NB4 (cell line): ENCODE data around the gene MTCH1.
"Not testable (repeated sequence)": the region's sequence is repeated elsewhere in the genome, so short reads cannot be mapped to it uniquely, and the experiment has no call there.

Experiments used
- DNase-seq: peaks from one replicate; pipeline ENCODE4 v3.0.0; 2010; ENCODE audit warnings: low read depth
- H3K4me3 ChIP-seq: one replicate; pipeline ENCODE4 v1.5.1; 2011; ENCODE audit warnings: mild to moderate bottlenecking, low read depth, low read length, moderate library complexity
- CTCF ChIP-seq: IDR thresholded peaks from one replicate; pipeline ENCODE4 v1.5.1; 2012; ENCODE audit warnings: low read depth, low read length
- MAX ChIP-seq: IDR thresholded peaks from 2 replicates; pipeline ENCODE4 v1.6.1; 2011; ENCODE audit warnings: low read depth, low read length
- MYC ChIP-seq: IDR thresholded peaks from 2 replicates; pipeline ENCODE4 v1.6.1; 2011; ENCODE audit warnings: low read depth, low read length
- POLR2A ChIP-seq: IDR thresholded peaks from 2 replicates; pipeline ENCODE4 v1.6.1; 2011; ENCODE audit warnings: mild to moderate bottlenecking; ENCODE audit not compliant: insufficient read length; ENCODE audit errors: extremely low read depth

Gene MTCH1

GRCh38 chr6:36998723-36999038 lies 12.7 kb upstream of the MTCH1 start:
- no peak for DNase-seq
- no peak for TF ChIP-seq MYC
- no peak for TF ChIP-seq MAX
- no peak for TF ChIP-seq POLR2A
- no peak for TF ChIP-seq CTCF
- no peak overlapping the region for H3K4me3 ChIP-seq

GRCh38 chr6:36997811-36998722 lies 12.1 kb upstream of the MTCH1 start:
- TF ChIP-seq POLR2A (no peak), CTCF (no peak), MAX (no peak), MYC (no peak)
- no peak overlapping the region for H3K4me3 ChIP-seq
- DNase-seq = no peak

GRCh38 chr6:36990401-36990800 lies 4.4 kb upstream of the MTCH1 start:
- H3K4me3 ChIP-seq, DNase-seq: not testable (repeated sequence)

- TF ChIP-seq POLR2A (no peak), CTCF (no peak), MAX (no peak), MYC (no peak)
- no peak for DNase-seq
Measured at GRCh38 chr6:36989264-36989663, 3.3 kb upstream of the MTCH1 start.

GRCh38 chr6:36986704-36987047 lies 680 bp upstream of the MTCH1 start:
- no peak for DNase-seq
- peak overlapping the region; percentile 86 for H3K4me3 ChIP-seq
- no peak for TF ChIP-seq POLR2A
- peak; percentile 31; the same call in 1 of the 2 replicates for TF ChIP-seq MYC

More at GRCh38 chr6:36989264-36989663, 3.3 kb upstream of the MTCH1 start:
- H3K4me3 ChIP-seq = no peak overlapping the region

GRCh38 chr6:36985417-36985807 lies 584 bp downstream of the MTCH1 start:
- H3K4me3 ChIP-seq = peak overlapping the region; percentile 79
- no peak for DNase-seq
- TF ChIP-seq POLR2A (no peak), CTCF (no peak), MAX (no peak), MYC (no peak)

GRCh38 chr6:36984581-36985416 lies 1.2 kb downstream of the MTCH1 start:
- DNase-seq = peak; percentile 43
- no peak for TF ChIP-seq CTCF
- no peak for TF ChIP-seq POLR2A
- no peak for TF ChIP-seq MYC
- no peak for TF ChIP-seq MAX
- peak overlapping the region; percentile 79 for H3K4me3 ChIP-seq
